ENCODE results near the gene CHURC1. TPM values are rescaled to one million over a fixed set of nuclear protein-coding genes. Genes with fewer than 3 reads are reported as not detected.

Gene CHURC1
- total and polyA plus RNA-seq, 2 experiments from 2014 or later: 42.0 to 218 TPM

- Histone ChIP-seq H3K27me3 (ENCODE audit: insufficient read depth) (no peaks in the 10 kb centered on the region), H3K79me2 (replicated peaks; ENCODE audit: insufficient read depth) (no peaks in the 10 kb centered on the region), H3K27ac (ENCODE audit: low read depth) (no peak overlapping the region), H3K9me2 (ENCODE audit: insufficient read depth) (no peaks in the 10 kb centered on the region), H3K4me2 (no peak overlapping the region), H2AFZ (no peak overlapping the region), H4K20me1 (replicated peaks; ENCODE audit: insufficient read depth) (peaks cover 4% of the 10 kb centered on the region; the same call in 1 of the 2 replicates), H3K4me3 (no peak overlapping the region), H3F3A (replicated peaks; ENCODE audit: low read depth) (no peaks in the 10 kb centered on the region), H3K4me1 (ENCODE audit: insufficient read depth) (no peaks in the 10 kb centered on the region), H3K36me3 (ENCODE audit: insufficient read depth) (peaks cover 19% of the 10 kb centered on the region)
- TF ChIP-seq JUNB (IDR thresholded peaks at IDR 0.05; ENCODE audit: unreplicated experiment): no peak
- no peak for TF ChIP-seq EZH2phosphoT487 (IDR thresholded peaks at IDR 0.05; ENCODE audit: unreplicated experiment)
- no peak for TF ChIP-seq ZNF114 (CRISPR knock-in tag; IDR thresholded peaks at IDR 0.05)
- no peak for TF ChIP-seq ZNF331 (CRISPR knock-in tag; IDR thresholded peaks at IDR 0.05; ENCODE audit: low read depth)
- no peak for TF ChIP-seq EZH2 (IDR thresholded peaks at IDR 0.05; ENCODE audit: low read depth, unreplicated experiment)
- no peak for TF ChIP-seq REST (IDR thresholded peaks at IDR 0.05; ENCODE audit: unreplicated experiment)
- TF ChIP-seq STAT1 (IDR thresholded peaks at IDR 0.05; ENCODE audit: unreplicated experiment): no peak
- TF ChIP-seq CREB1 (CRISPR knock-in tag; IDR thresholded peaks at IDR 0.05; ENCODE audit: low read depth): no peak
- TF ChIP-seq POLR2AphosphoS5 (IDR thresholded peaks at IDR 0.05; ENCODE audit: low read depth): no peak
- TF ChIP-seq NANOG (IDR thresholded peaks at IDR 0.05; ENCODE audit: borderline replicate concordance): no peak
- Mint-ChIP-seq H3K4me1 (no peaks in the 10 kb centered on the region), H3K9me3 (no peaks in the 10 kb centered on the region), H3K4me3 (no peak overlapping the region), H3K36me3 (ENCODE audit: low read depth) (peaks cover 9% of the 10 kb centered on the region; the same call in 2 of the 3 replicates), H3K27ac (no peak overlapping the region), H3K27me3 (ENCODE audit: insufficient read depth, low read depth, poor library complexity) (peaks cover 3% of the 10 kb centered on the region)
- no peak for DNase-seq (ENCODE audit: low spot score)
- ATAC-seq: no peak
Measured at GRCh38 chr14:64934338-64934929, 20.2 kb downstream of the CHURC1 start.

GRCh38 chr14:64935508-64935907 lies 21.3 kb downstream of the CHURC1 start:
- Mint-ChIP-seq H3K27me3 (ENCODE audit: insufficient read depth, low read depth, poor library complexity) (peaks cover 3% of the 10 kb centered on the region), H3K36me3 (ENCODE audit: low read depth) (peaks cover 9% of the 10 kb centered on the region; the same call in 2 of the 3 replicates), H3K4me3 (no peak overlapping the region), H3K9me3 (no peaks in the 10 kb centered on the region), H3K4me1 (no peaks in the 10 kb centered on the region), H3K27ac (no peak overlapping the region)
- H3K4me1 ChIP-seq (ENCODE audit: insufficient read depth): no peaks in the 10 kb centered on the region
- H3K27ac ChIP-seq (ENCODE audit: low read depth): no peak overlapping the region
- peaks cover 19% of the 10 kb centered on the region for H3K36me3 ChIP-seq (ENCODE audit: insufficient read depth)
- H3K27me3 ChIP-seq (ENCODE audit: insufficient read depth): no peaks in the 10 kb centered on the region
- H3K4me2 ChIP-seq: no peak overlapping the region
- no peaks in the 10 kb centered on the region for H3F3A ChIP-seq (replicated peaks; ENCODE audit: low read depth)
- peaks cover 4% of the 10 kb centered on the region; the same call in 1 of the 2 replicates for H4K20me1 ChIP-seq (replicated peaks; ENCODE audit: insufficient read depth)
- H2AFZ ChIP-seq: no peak overlapping the region
- no peak overlapping the region for H3K4me3 ChIP-seq
- no peaks in the 10 kb centered on the region for H3K79me2 ChIP-seq (replicated peaks; ENCODE audit: insufficient read depth)
- H3K9me2 ChIP-seq (ENCODE audit: insufficient read depth): no peaks in the 10 kb centered on the region
- DNase-seq (ENCODE audit: low spot score) (no peak), ATAC-seq (no peak)
- TF ChIP-seq NANOG (IDR thresholded peaks at IDR 0.05; ENCODE audit: borderline replicate concordance): no peak
- no peak for TF ChIP-seq REST (IDR thresholded peaks at IDR 0.05; ENCODE audit: unreplicated experiment)
- no peak for TF ChIP-seq ZNF114 (CRISPR knock-in tag; IDR thresholded peaks at IDR 0.05)
- TF ChIP-seq ZNF331 (CRISPR knock-in tag; IDR thresholded peaks at IDR 0.05; ENCODE audit: low read depth): no peak
- no peak for TF ChIP-seq JUNB (IDR thresholded peaks at IDR 0.05; ENCODE audit: unreplicated experiment)
- no peak for TF ChIP-seq EZH2 (IDR thresholded peaks at IDR 0.05; ENCODE audit: low read depth, unreplicated experiment)
- no peak for TF ChIP-seq STAT1 (IDR thresholded peaks at IDR 0.05; ENCODE audit: unreplicated experiment)
